Frontal cortex (tissue), 4 donors: ENCODE data around the gene UVSSA. TPM values are rescaled to one million over a fixed set of nuclear protein-coding genes. Genes with fewer than 3 reads are reported as not detected.
A peak's percentile ranks its signal among the peaks of the same experiment; 100 is the strongest.

Source experiments
- DNase-seq, 2 donors: peaks; one replicate each; pipeline ENCODE4 v3.0.0; 2012; ENCODE audit warnings: low spot score in 2 of 2
- FAIRE-seq: peaks from 2 replicates; lab custom pipeline; 2012; peaks lifted over from hg19 to GRCh38; lab: Jason Lieb, UNC
- total RNA-seq: library from RNA; depleted of rRNA; stranded (reverse); fragments of >200 nt; gene quantifications from one replicate; pipeline ENCODE4 v1.2.3, GENCODE V29; 2014
- donor health status: control.
- donor health status: control.
- donor health status: control.

Gene UVSSA
- total RNA-seq, 1 donor from 2014 or later, result 5.3 TPM

GRCh38 chr4:1345903-1346780, 866 bp upstream of the UVSSA start:
- no peak for FAIRE-seq
- DNase-seq, result peak in 1 of 2 donors; percentile 58

GRCh38 chr4:1347410-1347864, 429 bp downstream of the UVSSA start:
- FAIRE-seq (no peak), DNase-seq (peak; percentile 60 to 64)

- no peak for FAIRE-seq
- DNase-seq, result no peak
These were observed 1.1 kb downstream of the UVSSA start for GRCh38 chr4:1348014-1348513.

- no peak for FAIRE-seq
- DNase-seq, result no peak
These were observed 1.7 kb downstream of the UVSSA start for GRCh38 chr4:1348746-1349145.

GRCh38 chr4:1349359-1350168, 2.6 kb downstream of the UVSSA start:
- no peak for FAIRE-seq

GRCh38 chr4:1350169-1350520, 3.1 kb downstream of the UVSSA start:
- DNase-seq, result no peak
- FAIRE-seq, result no peak

More at GRCh38 chr4:1349359-1350168, 2.6 kb downstream of the UVSSA start:
- no peak for DNase-seq

- no peak for FAIRE-seq
These were observed 5.0 kb downstream of the UVSSA start for GRCh38 chr4:1351854-1352566.

GRCh38 chr4:1352567-1352900, 5.5 kb downstream of the UVSSA start:
- DNase-seq (no peak), FAIRE-seq (no peak)

More at GRCh38 chr4:1351854-1352566, 5.0 kb downstream of the UVSSA start:
- DNase-seq, result peak; percentile 76 to 83

GRCh38 chr4:1353186-1354055, 6.4 kb downstream of the UVSSA start:
- no peak for FAIRE-seq
- DNase-seq, result no peak

- no peak for FAIRE-seq
- DNase-seq, result no peak
These were observed 7.4 kb downstream of the UVSSA start for GRCh38 chr4:1354136-1354982.

GRCh38 chr4:1354983-1355275, 7.9 kb downstream of the UVSSA start:
- no peak for DNase-seq
- FAIRE-seq, result no peak

- DNase-seq (no peak), FAIRE-seq (no peak)
These were observed 8.4 kb downstream of the UVSSA start for GRCh38 chr4:1355378-1355777.

GRCh38 chr4:1356181-1356998, 9.4 kb downstream of the UVSSA start:
- FAIRE-seq, result no peak
- peak; percentile 77 to 83 for DNase-seq

- FAIRE-seq, result no peak
- DNase-seq, result peak; percentile 64 to 70
These were observed 10.6 kb downstream of the UVSSA start for GRCh38 chr4:1357356-1358248.

GRCh38 chr4:1358421-1359143, 11.6 kb downstream of the UVSSA start:
- no peak for FAIRE-seq
- no peak for DNase-seq

GRCh38 chr4:1359144-1359501, 12.1 kb downstream of the UVSSA start:
- DNase-seq, result no peak
- no peak for FAIRE-seq
